Lower lobe of right lung (tissue), 2 donors: ENCODE measurements around the gene WDFY3. TPM values are rescaled to one million over a fixed set of nuclear protein-coding genes. Genes with fewer than 3 reads are reported as not detected.

Experiments used
- ATAC-seq, 2 donors: fragments of 200-7000 bp; cut with Tn5 transposase; one replicate each; pipeline ENCODE4 v1.9.1; 2020 to 2022; ENCODE audit warnings: mild to moderate bottlenecking in 2 of 2, moderate library complexity in 2 of 2
- DNase-seq: peaks from one replicate; pipeline ENCODE4 v3.0.0-alpha.2; 2020
- H3K27ac ChIP-seq: fragments of 200-600 bp; one replicate; pipeline ENCODE4 v1.8.0; 2022
- H3K27me3 ChIP-seq: fragments of 200-600 bp; one replicate; pipeline ENCODE4 v1.8.0; 2022; ENCODE audit warnings: low read depth
- H3K36me3 ChIP-seq: fragments of 200-600 bp; one replicate; pipeline ENCODE4 v1.8.0; 2022; ENCODE audit warnings: mild to moderate bottlenecking
- H3K4me1 ChIP-seq: fragments of 200-600 bp; one replicate; pipeline ENCODE4 v1.8.0; 2022
- H3K4me3 ChIP-seq: fragments of 200-600 bp; one replicate; pipeline ENCODE4 v1.8.0; 2022; ENCODE audit warnings: mild to moderate bottlenecking
- H3K9me3 ChIP-seq: fragments of 200-600 bp; one replicate; pipeline ENCODE4 v1.8.0; 2022
- intact Hi-C: fragments of 100-400 bp; cut with DNase I; formaldehyde crosslinking; loops from one replicate; pipeline ENCODE4 v1.11.0; 2022
- total RNA-seq: library from RNA; stranded (reverse); fragmentation: NEBNext Ultra II Directional; extraction: Animal tissue kit (Norgen Biotek cat#: 25700); gene quantifications from one replicate; pipeline ENCODE4 v1.2.1, GENCODE V29; 2021
- TF ChIP-seq, protein P1 (sequence below): fragments of 200-600 bp; IDR thresholded peaks from one replicate; pipeline ENCODE4 v1.8.0; 2022; ENCODE audit warnings: antibody characterized with exemption, mild to moderate bottlenecking
- donor health status: DM: no; HTN: yes; CAD: no; lungs with severe emphysema.

Gene WDFY3
- total RNA-seq, 1 donor from 2014 or later: 125 TPM

DNA sequence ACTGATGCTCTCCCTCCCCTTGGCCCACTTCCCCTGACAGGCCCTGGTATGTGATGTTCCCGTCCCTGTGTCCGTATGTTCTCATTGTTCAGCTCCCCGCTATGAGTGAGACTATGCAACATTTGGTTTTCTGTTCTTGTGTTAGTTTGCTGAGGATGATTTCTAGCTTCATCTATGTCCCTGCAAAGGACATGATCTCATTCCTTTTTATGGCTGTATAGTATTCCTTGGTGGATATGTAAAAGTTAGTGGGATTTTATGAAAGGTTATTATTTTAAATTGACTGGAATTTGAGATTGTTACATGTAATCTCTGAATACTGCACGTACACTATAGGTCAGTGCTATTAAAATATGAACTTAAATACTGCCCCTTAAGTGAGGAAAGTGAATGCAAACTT is 184.0 kb downstream of the WDFY3 start:
- TF ChIP-seq, protein P1, sequence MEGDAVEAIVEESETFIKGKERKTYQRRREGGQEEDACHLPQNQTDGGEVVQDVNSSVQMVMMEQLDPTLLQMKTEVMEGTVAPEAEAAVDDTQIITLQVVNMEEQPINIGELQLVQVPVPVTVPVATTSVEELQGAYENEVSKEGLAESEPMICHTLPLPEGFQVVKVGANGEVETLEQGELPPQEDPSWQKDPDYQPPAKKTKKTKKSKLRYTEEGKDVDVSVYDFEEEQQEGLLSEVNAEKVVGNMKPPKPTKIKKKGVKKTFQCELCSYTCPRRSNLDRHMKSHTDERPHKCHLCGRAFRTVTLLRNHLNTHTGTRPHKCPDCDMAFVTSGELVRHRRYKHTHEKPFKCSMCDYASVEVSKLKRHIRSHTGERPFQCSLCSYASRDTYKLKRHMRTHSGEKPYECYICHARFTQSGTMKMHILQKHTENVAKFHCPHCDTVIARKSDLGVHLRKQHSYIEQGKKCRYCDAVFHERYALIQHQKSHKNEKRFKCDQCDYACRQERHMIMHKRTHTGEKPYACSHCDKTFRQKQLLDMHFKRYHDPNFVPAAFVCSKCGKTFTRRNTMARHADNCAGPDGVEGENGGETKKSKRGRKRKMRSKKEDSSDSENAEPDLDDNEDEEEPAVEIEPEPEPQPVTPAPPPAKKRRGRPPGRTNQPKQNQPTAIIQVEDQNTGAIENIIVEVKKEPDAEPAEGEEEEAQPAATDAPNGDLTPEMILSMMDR: no peak
- Histone ChIP-seq H3K36me3 (peaks cover 88% of the 10 kb centered on the region), H3K4me1 (no peaks in the 10 kb centered on the region), H3K4me3 (no peak overlapping the region), H3K9me3 (no peaks in the 10 kb centered on the region), H3K27me3 (no peaks in the 10 kb centered on the region), H3K27ac (no peak overlapping the region)
- DNase-seq (no peak), ATAC-seq (no peak)
- intact Hi-C loops: no loop called here

DNA sequence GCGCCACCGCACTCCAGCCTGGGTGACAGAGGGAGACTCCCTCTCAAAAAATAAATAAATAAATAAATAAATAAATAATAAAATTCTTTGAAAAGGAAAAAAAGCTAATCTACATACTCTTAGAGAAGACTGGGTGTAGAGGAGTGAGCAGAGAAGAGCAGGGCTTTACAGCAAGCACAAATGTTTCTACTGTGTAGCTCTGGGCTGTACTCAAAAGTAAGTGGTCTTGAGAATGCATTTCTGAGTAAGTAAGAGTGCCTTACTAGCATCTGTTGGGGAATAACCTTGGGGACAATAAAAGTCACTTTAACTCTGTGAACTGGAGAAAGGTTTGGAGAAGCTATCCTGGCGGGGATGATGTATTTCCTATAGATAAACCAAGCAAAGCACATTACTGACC is 185.8 kb downstream of the WDFY3 start:
- intact Hi-C loops: no loop called here
- Histone ChIP-seq H3K27ac (no peak overlapping the region), H3K27me3 (no peaks in the 10 kb centered on the region), H3K4me3 (no peak overlapping the region), H3K9me3 (no peaks in the 10 kb centered on the region), H3K36me3 (peaks cover 87% of the 10 kb centered on the region), H3K4me1 (no peaks in the 10 kb centered on the region)
- TF ChIP-seq, protein P1: no peak
- peak; percentile 48 to 55 for ATAC-seq
- DNase-seq: no peak

DNA sequence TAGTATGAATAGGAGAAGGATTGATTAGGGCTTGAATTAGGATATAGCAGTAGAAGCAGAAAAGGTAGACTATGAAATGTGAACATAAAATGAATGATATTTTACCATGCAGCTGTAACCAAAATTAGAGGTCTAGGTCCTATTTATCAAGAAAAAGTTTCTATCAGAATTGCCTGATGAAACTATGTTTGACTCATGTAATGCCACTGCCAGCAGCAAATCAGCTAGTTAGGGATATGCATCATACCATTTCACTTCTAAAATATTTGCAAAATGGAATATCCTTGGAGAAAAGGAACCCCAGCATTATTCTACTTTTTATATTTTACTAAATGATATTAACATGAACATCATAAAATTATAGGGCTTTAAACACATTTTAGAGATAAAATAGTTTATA is 188.4 kb downstream of the WDFY3 start:
- H3K4me3 ChIP-seq: no peak overlapping the region
- no peaks in the 10 kb centered on the region for H3K27me3 ChIP-seq
- intact Hi-C loops: no loop called here
- H3K4me1 ChIP-seq: no peaks in the 10 kb centered on the region
- DNase-seq (no peak), ATAC-seq (no peak)
- H3K9me3 ChIP-seq: no peaks in the 10 kb centered on the region
- no peak overlapping the region for H3K27ac ChIP-seq
- TF ChIP-seq, protein P1: no peak
- H3K36me3 ChIP-seq: peaks cover 84% of the 10 kb centered on the region

DNA sequence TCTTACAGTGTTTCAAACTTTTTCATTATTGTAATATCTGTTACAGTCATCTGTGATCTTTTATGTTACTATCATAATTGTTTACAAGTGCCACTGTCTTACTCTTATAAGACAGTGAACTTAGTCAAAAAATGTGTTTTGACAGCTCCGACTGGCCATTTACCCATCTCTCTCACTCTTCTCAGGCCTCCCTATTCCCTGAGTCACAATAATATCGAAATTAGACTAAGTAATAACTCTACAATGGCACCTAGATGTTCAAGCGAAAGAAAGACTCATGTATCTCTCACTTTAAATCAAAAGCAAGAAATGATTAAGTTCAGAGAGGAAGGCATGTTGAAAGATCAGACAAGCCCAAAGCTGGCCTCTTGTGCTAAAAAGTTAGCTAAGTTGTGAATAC is 199.3 kb downstream of the WDFY3 start:
- H3K4me1 ChIP-seq: no peaks in the 10 kb centered on the region
- no peaks in the 10 kb centered on the region for H3K27me3 ChIP-seq
- ATAC-seq (no peak), DNase-seq (no peak)
- H3K4me3 ChIP-seq: no peak overlapping the region
- no peak overlapping the region for H3K27ac ChIP-seq
- no peaks in the 10 kb centered on the region for H3K9me3 ChIP-seq
- intact Hi-C loops: no loop called here
- TF ChIP-seq, protein P1: no peak
- peaks cover 51% of the 10 kb centered on the region for H3K36me3 ChIP-seq

DNA sequence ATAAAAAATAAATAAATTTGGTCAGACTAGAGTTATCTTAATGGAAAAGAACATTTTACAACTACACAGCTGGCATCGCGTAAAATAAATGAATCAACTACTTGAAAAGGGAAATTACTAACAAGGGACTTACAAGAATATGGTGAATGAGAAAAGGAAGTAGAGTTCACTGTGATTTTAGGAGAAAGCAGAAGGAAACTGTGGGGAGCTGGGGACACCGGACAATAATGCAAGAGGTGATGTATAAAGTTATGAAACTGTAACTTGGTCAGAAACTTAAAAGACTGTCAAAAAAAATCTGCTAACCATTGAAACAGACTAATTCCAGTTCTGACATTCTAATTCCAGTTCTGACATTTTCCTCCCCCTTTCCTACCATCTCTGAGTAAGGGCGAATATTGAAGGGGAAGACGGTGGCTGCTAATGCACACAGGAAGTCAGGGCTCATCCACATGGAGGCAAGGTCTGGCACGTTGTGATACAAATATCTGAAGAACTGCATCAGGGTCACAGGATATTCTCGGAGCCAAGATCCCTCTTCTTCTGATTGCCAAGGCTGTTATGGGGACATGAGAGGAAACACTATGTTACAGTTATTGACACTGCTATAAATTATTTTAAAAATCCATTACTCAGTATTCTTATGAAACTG is 213.0 kb downstream of the WDFY3 start:
- DNase-seq (no peak), ATAC-seq (peak; percentile 69 to 72)
- TF ChIP-seq, protein P1: no peak
- H3K4me3 ChIP-seq: no peak overlapping the region
- no peaks in the 10 kb centered on the region for H3K27me3 ChIP-seq
- intact Hi-C loops: loop anchor here (5.0 kb wide), 1 partner anchor 214 kb away; the partner anchor contains the start of gene WDFY3
- no peaks in the 10 kb centered on the region for H3K4me1 ChIP-seq
- H3K9me3 ChIP-seq: no peaks in the 10 kb centered on the region
- H3K27ac ChIP-seq: no peak overlapping the region
- peaks cover 74% of the 10 kb centered on the region for H3K36me3 ChIP-seq
